Sciatic nerve (tissue), 2 donors: ENCODE results near the gene B4GALNT1. TPM values are rescaled to one million over a fixed set of nuclear protein-coding genes. Genes with fewer than 3 reads are reported as not detected.
A peak's percentile ranks its signal among the peaks of the same experiment; 100 is the strongest.
"Not testable (repeated sequence)": the region's sequence is repeated elsewhere in the genome, so short reads cannot be mapped to it uniquely, and the experiment has no call there.

Experiments
- ATAC-seq: fragments of 200-7000 bp; cut with Tn5 transposase; one replicate; pipeline ENCODE4 v1.9.1; 2020; ENCODE audit warnings: mild to moderate bottlenecking, moderate library complexity
- DNase-seq: peaks from one replicate; pipeline ENCODE4 v3.0.0-alpha.2; 2020; ENCODE audit warnings: low spot score
- intact Hi-C: fragments of 100-400 bp; cut with DNase I; formaldehyde crosslinking; loops from one replicate; pipeline ENCODE4 v1.14.2; 2022
- total RNA-seq: library from RNA; stranded (reverse); fragmentation: NEBNext Ultra II Directional; extraction: Animal tissue kit (Norgen Biotek cat#: 25700); gene quantifications from one replicate; pipeline ENCODE4 v1.2.1, GENCODE V29; 2021
- donor health status: DM: no; HTN: no; CAD: no.
- donor health status: DM: no; HTN: no; CAD: no.

Gene B4GALNT1
- total RNA-seq, 1 donor from 2014 or later: 16.6 TPM

GRCh38 chr12:57624441-57625220 lies 8.4 kb downstream of the B4GALNT1 start:
- no peak for ATAC-seq
- DNase-seq: no peak
- intact Hi-C loops: loop anchor here (5.0 kb wide), 1 partner anchor 42 kb away; no protein-coding TSS in a partner anchor

- no peak for ATAC-seq
Observed at GRCh38 chr12:57623811-57624390, 9.1 kb downstream of the B4GALNT1 start.

GRCh38 chr12:57623385-57623784 lies 9.6 kb downstream of the B4GALNT1 start:
- ATAC-seq: no peak
- intact Hi-C loops: loop anchor here (5.0 kb wide), 1 partner anchor 41 kb away; no protein-coding TSS in a partner anchor

More at GRCh38 chr12:57623811-57624390, 9.1 kb downstream of the B4GALNT1 start:
- DNase-seq: no peak
- intact Hi-C loops: loop anchor here (5.0 kb wide), 1 partner anchor 42 kb away; no protein-coding TSS in a partner anchor

GRCh38 chr12:57622293-57623245 lies 10.4 kb downstream of the B4GALNT1 start:
- DNase-seq: no peak
- ATAC-seq: no peak
- intact Hi-C loops: loop anchor here (5.0 kb wide), 1 partner anchor 40 kb away; no protein-coding TSS in a partner anchor

More at GRCh38 chr12:57623385-57623784, 9.6 kb downstream of the B4GALNT1 start:
- no peak for DNase-seq

GRCh38 chr12:57621497-57622292 lies 11.3 kb downstream of the B4GALNT1 start:
- ATAC-seq: peak; percentile 80
- peak; percentile 80 for DNase-seq

GRCh38 chr12:57620936-57621496 lies 12.0 kb downstream of the B4GALNT1 start:
- ATAC-seq: peak; percentile 40
- no peak for DNase-seq
- intact Hi-C loops: loop anchor here (5.0 kb wide), 1 partner anchor 39 kb away; no protein-coding TSS in a partner anchor

More at GRCh38 chr12:57621497-57622292, 11.3 kb downstream of the B4GALNT1 start:
- intact Hi-C loops: loop anchor here (5.0 kb wide), 1 partner anchor 39 kb away; no protein-coding TSS in a partner anchor

- no peak for DNase-seq
Observed at GRCh38 chr12:57620245-57620935, 12.6 kb downstream of the B4GALNT1 start.

GRCh38 chr12:57619434-57620244 lies 13.4 kb downstream of the B4GALNT1 start:
- ATAC-seq: no peak
- no peak for DNase-seq
- intact Hi-C loops: loop anchor here (5.0 kb wide), 1 partner anchor 37 kb away; no protein-coding TSS in a partner anchor

More at GRCh38 chr12:57620245-57620935, 12.6 kb downstream of the B4GALNT1 start:
- no peak for ATAC-seq
- intact Hi-C loops: loop anchor here (5.0 kb wide), 1 partner anchor 38 kb away; no protein-coding TSS in a partner anchor

- intact Hi-C loops: no loop called here
- DNase-seq (no peak), ATAC-seq (no peak)
Observed at GRCh38 chr12:57618966-57619433, 14.0 kb downstream of the B4GALNT1 start.

- DNase-seq, intact Hi-C loops, ATAC-seq: not testable (repeated sequence)
Observed at GRCh38 chr12:57618431-57618830, 14.6 kb downstream of the B4GALNT1 start.

- no peak for DNase-seq
- intact Hi-C loops: no loop called here
Observed at GRCh38 chr12:57617942-57618341, 15.1 kb downstream of the B4GALNT1 start.

GRCh38 chr12:57616383-57617101 lies 16.5 kb downstream of the B4GALNT1 start:
- ATAC-seq: no peak
- no peak for DNase-seq
- intact Hi-C loops: no loop called here

More at GRCh38 chr12:57617942-57618341, 15.1 kb downstream of the B4GALNT1 start:
- ATAC-seq: no peak

GRCh38 chr12:57615637-57616036 lies 17.4 kb downstream of the B4GALNT1 start:
- DNase-seq: no peak
- ATAC-seq: no peak
- intact Hi-C loops: no loop called here

- intact Hi-C loops: no loop called here
- DNase-seq: no peak
- ATAC-seq: no peak
Observed at GRCh38 chr12:57614948-57615500, 18.0 kb downstream of the B4GALNT1 start.
